ENCODE results near the gene GADD45GIP1. TPM values are rescaled to one million over a fixed set of nuclear protein-coding genes. Genes with fewer than 3 reads are reported as not detected.

GADD45GIP1 gene
- total RNA-seq, 3 donors from 2014 or later (not counting 1 experiment from before 2014, with no cell fraction given): 5.3 to 7.1 (median 5.7) TPM

DNA sequence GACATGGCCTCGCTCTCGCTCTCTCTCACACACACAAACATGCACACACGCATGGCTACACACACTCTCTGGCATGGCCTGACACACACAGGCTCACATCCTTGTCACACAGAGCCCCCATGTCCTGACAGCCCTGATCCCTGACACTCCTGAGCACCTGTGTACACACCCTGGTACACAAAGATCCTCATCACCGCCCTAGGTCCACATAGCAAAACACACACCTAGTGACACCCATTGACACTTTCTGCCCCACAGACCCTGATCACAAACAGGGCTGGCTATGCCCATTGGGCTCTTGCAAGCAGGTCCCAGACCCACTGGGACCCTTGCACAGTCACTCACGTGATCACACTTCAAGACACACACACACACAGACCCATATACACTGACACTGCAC lies 34.3 kb upstream of the GADD45GIP1 start:
- peaks cover 5% of the 10 kb centered on the region for H3K27me3 ChIP-seq (ENCODE audit: control insufficient read depth, insufficient read depth, low read length)
- H3K9me3 Mint-ChIP-seq: no peaks in the 10 kb centered on the region
- TF ChIP-seq, protein P1, sequence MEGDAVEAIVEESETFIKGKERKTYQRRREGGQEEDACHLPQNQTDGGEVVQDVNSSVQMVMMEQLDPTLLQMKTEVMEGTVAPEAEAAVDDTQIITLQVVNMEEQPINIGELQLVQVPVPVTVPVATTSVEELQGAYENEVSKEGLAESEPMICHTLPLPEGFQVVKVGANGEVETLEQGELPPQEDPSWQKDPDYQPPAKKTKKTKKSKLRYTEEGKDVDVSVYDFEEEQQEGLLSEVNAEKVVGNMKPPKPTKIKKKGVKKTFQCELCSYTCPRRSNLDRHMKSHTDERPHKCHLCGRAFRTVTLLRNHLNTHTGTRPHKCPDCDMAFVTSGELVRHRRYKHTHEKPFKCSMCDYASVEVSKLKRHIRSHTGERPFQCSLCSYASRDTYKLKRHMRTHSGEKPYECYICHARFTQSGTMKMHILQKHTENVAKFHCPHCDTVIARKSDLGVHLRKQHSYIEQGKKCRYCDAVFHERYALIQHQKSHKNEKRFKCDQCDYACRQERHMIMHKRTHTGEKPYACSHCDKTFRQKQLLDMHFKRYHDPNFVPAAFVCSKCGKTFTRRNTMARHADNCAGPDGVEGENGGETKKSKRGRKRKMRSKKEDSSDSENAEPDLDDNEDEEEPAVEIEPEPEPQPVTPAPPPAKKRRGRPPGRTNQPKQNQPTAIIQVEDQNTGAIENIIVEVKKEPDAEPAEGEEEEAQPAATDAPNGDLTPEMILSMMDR (IDR thresholded peaks at IDR 0.05): no peak
- no peak overlapping the region for H3K27ac ChIP-seq (ENCODE audit: low read length)
- no peak overlapping the region for H3K4me3 ChIP-seq (ENCODE audit: low read length)
- H3K9me3 ChIP-seq (ENCODE audit: control insufficient read depth, insufficient read depth, low read length): no peaks in the 10 kb centered on the region
- H3K36me3 Mint-ChIP-seq: no peaks in the 10 kb centered on the region
- no peaks in the 10 kb centered on the region for H3K36me3 ChIP-seq (ENCODE audit: control insufficient read depth, insufficient read depth, low read length)
- H3K4me3 Mint-ChIP-seq: no peak overlapping the region
- no peak for DNase-seq
- H3K4me1 ChIP-seq (ENCODE audit: control insufficient read depth, insufficient read depth, low read length): peaks cover 9% of the 10 kb centered on the region
- no peak for ATAC-seq
- intact Hi-C loops (cut with micrococcal nuclease): no loop called here
- H3K27ac Mint-ChIP-seq: no peak overlapping the region
- WGBS (ENCODE audit: insufficient coverage): 95% methylated on average over 5 of the region's 5 CpGs
- H3K4me1 Mint-ChIP-seq: peaks cover 6 to 16% of the 10 kb centered on the region in 2 donors
- H3K27me3 Mint-ChIP-seq (ENCODE audit: low read depth in 2 of 2): peaks cover 0 to 25% of the 10 kb centered on the region in 2 donors

DNA sequence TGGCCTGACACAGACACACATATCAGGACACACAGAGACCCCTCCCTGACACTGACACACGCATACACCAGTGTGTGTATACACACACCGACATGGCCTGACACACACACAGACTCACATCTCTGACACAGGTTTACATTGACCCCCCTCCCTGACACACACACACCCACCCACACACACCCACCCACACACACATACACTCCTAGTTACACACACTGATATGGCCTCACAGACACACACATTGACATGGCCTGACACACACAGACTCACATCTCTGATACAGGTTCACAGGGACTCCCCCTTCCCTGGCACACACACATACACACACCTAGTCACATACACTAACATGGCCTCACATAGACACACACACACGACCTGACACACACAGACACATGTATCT lies 33.8 kb upstream of the GADD45GIP1 start:
- Histone ChIP-seq H3K36me3 (ENCODE audit: control insufficient read depth, insufficient read depth, low read length) (no peaks in the 10 kb centered on the region), H3K27me3 (ENCODE audit: control insufficient read depth, insufficient read depth, low read length) (peaks cover 2% of the 10 kb centered on the region), H3K4me3 (ENCODE audit: low read length) (no peak overlapping the region), H3K27ac (ENCODE audit: low read length) (no peak overlapping the region), H3K9me3 (ENCODE audit: control insufficient read depth, insufficient read depth, low read length) (no peaks in the 10 kb centered on the region), H3K4me1 (ENCODE audit: control insufficient read depth, insufficient read depth, low read length) (peaks cover 10% of the 10 kb centered on the region)
- H3K4me1 Mint-ChIP-seq: peaks cover 6 to 12% of the 10 kb centered on the region in 2 donors
- WGBS (ENCODE audit: insufficient coverage): 77% methylated on average over 3 of the region's 3 CpGs
- no peak overlapping the region for H3K4me3 Mint-ChIP-seq
- DNase-seq (no peak), ATAC-seq (no peak)
- no peaks in the 10 kb centered on the region for H3K9me3 Mint-ChIP-seq
- intact Hi-C loops (cut with micrococcal nuclease): no loop called here
- H3K27ac Mint-ChIP-seq: no peak overlapping the region
- TF ChIP-seq, protein P1 (IDR thresholded peaks at IDR 0.05): no peak
- H3K36me3 Mint-ChIP-seq: no peaks in the 10 kb centered on the region
- H3K27me3 Mint-ChIP-seq (ENCODE audit: low read depth in 2 of 2): peaks cover 0 to 21% of the 10 kb centered on the region in 2 donors

DNA sequence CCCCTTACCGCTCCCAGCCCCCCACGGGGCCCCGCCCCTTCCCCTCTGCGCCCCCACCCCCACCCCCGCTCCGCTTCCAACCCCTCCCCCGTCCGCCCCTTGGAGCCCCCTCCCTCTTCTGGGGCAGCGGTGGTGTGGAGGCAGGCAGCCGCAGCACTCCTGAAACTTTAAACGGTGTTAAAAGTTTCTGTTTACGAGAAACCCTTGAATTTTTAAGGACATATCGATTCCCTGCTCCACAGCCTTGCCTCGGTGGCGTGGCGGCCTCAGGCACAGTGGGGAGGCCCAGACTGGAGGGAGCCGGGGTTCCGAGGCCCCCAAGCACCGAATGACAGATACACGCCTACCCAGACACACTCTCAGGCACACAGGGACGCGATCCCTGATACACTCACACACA lies 33.4 kb upstream of the GADD45GIP1 start:
- TF ChIP-seq, protein P1 (IDR thresholded peaks at IDR 0.05): no peak

DNA sequence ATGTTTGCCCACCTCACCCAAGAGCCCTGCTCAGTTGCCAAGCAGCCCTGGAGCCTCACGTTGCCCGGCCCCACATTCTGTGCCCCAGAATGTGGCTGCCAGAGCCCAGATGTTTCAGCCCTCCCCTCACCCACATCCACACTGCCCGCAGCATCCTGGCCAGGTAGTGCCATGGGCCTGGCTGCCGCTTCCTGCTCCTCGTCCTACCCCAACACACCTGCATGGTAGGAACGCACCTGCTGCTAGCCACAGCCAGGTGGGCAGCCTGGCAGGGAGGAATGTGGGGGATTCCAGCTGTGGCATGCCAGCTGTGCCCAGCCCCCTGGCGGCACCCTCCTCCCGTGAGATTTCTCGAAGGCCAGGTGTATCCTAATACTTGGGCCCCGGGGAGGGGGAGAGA lies 30.8 kb upstream of the GADD45GIP1 start:
- no peak for ATAC-seq
- intact Hi-C loops (cut with micrococcal nuclease): no loop called here
- TF ChIP-seq, protein P1 (IDR thresholded peaks at IDR 0.05): no peak

More for the DNA sequence above, 33.4 kb upstream of the GADD45GIP1 start:
- no peaks in the 10 kb centered on the region for H3K9me3 Mint-ChIP-seq
- peaks cover 0 to 21% of the 10 kb centered on the region in 2 donors for H3K27me3 Mint-ChIP-seq (ENCODE audit: low read depth in 2 of 2)
- peaks cover 13% of the 10 kb centered on the region for H3K4me1 ChIP-seq (ENCODE audit: control insufficient read depth, insufficient read depth, low read length)
- no peak overlapping the region for H3K4me3 ChIP-seq (ENCODE audit: low read length)
- intact Hi-C loops (cut with micrococcal nuclease): no loop called here
- H3K4me1 Mint-ChIP-seq: peaks cover 6 to 11% of the 10 kb centered on the region in 2 donors
- no peaks in the 10 kb centered on the region for H3K9me3 ChIP-seq (ENCODE audit: control insufficient read depth, insufficient read depth, low read length)
- H3K27ac ChIP-seq (ENCODE audit: low read length): no peak overlapping the region
- H3K27ac Mint-ChIP-seq: no peak overlapping the region
- ATAC-seq (no peak), DNase-seq (no peak)
- 81% methylated on average over 14 of the region's 22 CpGs for WGBS (ENCODE audit: insufficient coverage)
- H3K36me3 Mint-ChIP-seq: no peaks in the 10 kb centered on the region
- H3K27me3 ChIP-seq (ENCODE audit: control insufficient read depth, insufficient read depth, low read length): peaks cover 2% of the 10 kb centered on the region
- H3K4me3 Mint-ChIP-seq: no peak overlapping the region
- H3K36me3 ChIP-seq (ENCODE audit: control insufficient read depth, insufficient read depth, low read length): no peaks in the 10 kb centered on the region

More for the DNA sequence above, 30.8 kb upstream of the GADD45GIP1 start:
- Mint-ChIP-seq H3K9me3 (no peaks in the 10 kb centered on the region), H3K4me1 (peaks cover 0 to 5% of the 10 kb centered on the region in 2 donors), H3K36me3 (no peaks in the 10 kb centered on the region), H3K27me3 (ENCODE audit: low read depth in 2 of 2) (peaks cover 0 to 11% of the 10 kb centered on the region in 2 donors), H3K4me3 (no peak overlapping the region), H3K27ac (no peak overlapping the region)
- Histone ChIP-seq H3K36me3 (ENCODE audit: control insufficient read depth, insufficient read depth, low read length) (no peaks in the 10 kb centered on the region), H3K9me3 (ENCODE audit: control insufficient read depth, insufficient read depth, low read length) (no peaks in the 10 kb centered on the region), H3K4me1 (ENCODE audit: control insufficient read depth, insufficient read depth, low read length) (peaks cover 33% of the 10 kb centered on the region), H3K27me3 (ENCODE audit: control insufficient read depth, insufficient read depth, low read length) (peaks cover 2% of the 10 kb centered on the region), H3K27ac (ENCODE audit: low read length) (no peak overlapping the region), H3K4me3 (ENCODE audit: low read length) (no peak overlapping the region)
- no peak for DNase-seq
- 59% methylated on average over 10 of the region's 10 CpGs for WGBS (ENCODE audit: insufficient coverage)

Data from natural killer cell (primary cell).